H1 (cell line): ENCODE results near the gene GPR61. TPM values are rescaled to one million over a fixed set of nuclear protein-coding genes. Genes with fewer than 3 reads are reported as not detected.

ENCODE experiments used
- CTCF ChIA-PET: fragments of 300-600 bp; sonication (Branson Sonifier 250); formaldehyde crosslinking; loops from one replicate; lab custom pipeline; 2021; ENCODE audit not compliant: partially characterized antibody; lab: Charles Lee
- POLR2A ChIA-PET: fragments of 300-600 bp; sonication (Branson Sonifier 250); formaldehyde crosslinking; loops from one replicate; lab custom pipeline; 2021; ENCODE audit warnings: inconsistent platforms; ENCODE audit not compliant: partially characterized antibody; lab: Charles Lee
- DNase-seq, 2 experiments: peaks; one replicate each; pipeline versions ENCODE4 v3.0.0 to v3.0.0-alpha.2; 2010 to 2022; ENCODE audit warnings: low spot score in 2 of 2, low read depth in 1 of 2, mixed read lengths in 1 of 2
- FAIRE-seq: peaks from 2 replicates; lab custom pipeline; 2011; peaks lifted over from hg19 to GRCh38; lab: Jason Lieb, UNC
- H2AFZ ChIP-seq: 2 replicates; pipeline ENCODE4 v1.8.1; 2012; ENCODE audit warnings: low read length, inconsistent platforms
- H2AK5ac ChIP-seq: 2 replicates; pipeline ENCODE4 v1.6.1; 2013; ENCODE audit warnings: low read depth, low read length
- H2BK120ac ChIP-seq: replicated peaks from 2 replicates; pipeline ENCODE3; 2013; ENCODE audit warnings: low read depth, low read length, inconsistent platforms
- H2BK12ac ChIP-seq: 2 replicates; pipeline ENCODE4 v1.6.1; 2013; ENCODE audit warnings: low read depth, low read length
- H2BK15ac ChIP-seq: 2 replicates; pipeline ENCODE4 v1.6.1; 2013; ENCODE audit warnings: low read length
- H2BK20ac ChIP-seq: 2 replicates; pipeline ENCODE4 v1.6.1; 2013; ENCODE audit warnings: low read length
- H2BK5ac ChIP-seq: 2 replicates; pipeline ENCODE4 v1.6.1; 2013; ENCODE audit warnings: low read depth, low read length
- H3K14ac ChIP-seq: 2 replicates; pipeline ENCODE4 v1.6.1; 2013; ENCODE audit warnings: inconsistent platforms; ENCODE audit not compliant: insufficient read length
- H3K18ac ChIP-seq: 2 replicates; pipeline ENCODE4 v1.6.1; 2013; ENCODE audit warnings: low read length; ENCODE audit errors: extremely low read depth
- H3K23ac ChIP-seq: 2 replicates; pipeline ENCODE4 v1.6.1; 2013; ENCODE audit warnings: inconsistent platforms; ENCODE audit not compliant: insufficient read length
- H3K23me2 ChIP-seq: 2 replicates; pipeline ENCODE4 v1.6.1; 2013; ENCODE audit warnings: low read depth, low read length
- H3K27ac ChIP-seq: 2 replicates; pipeline ENCODE4 v1.6.1; 2011; ENCODE audit warnings: low read depth, low read length, inconsistent platforms
- H3K27me3 ChIP-seq, 4 experiments: replicated peaks in 1 of 4; 1 replicate in 1 of 4; 2 replicates in 3 of 4; pipeline versions ENCODE4 v1.6.1 to v1.8.1; 2011 to 2013; ENCODE audit warnings: low read length in 3 of 4, mild to moderate bottlenecking in 3 of 4, inconsistent platforms in 2 of 4, mixed read lengths in 2 of 4, moderate library complexity in 1 of 4; ENCODE audit not compliant: control insufficient read depth in 3 of 4, insufficient read depth in 3 of 4; ENCODE audit errors: extremely low read depth in 1 of 4
- H3K36me3 ChIP-seq, 4 experiments: 2 replicates each; pipeline versions ENCODE4 v1.6.1 to v1.8.1; 2011 to 2013; ENCODE audit warnings: mild to moderate bottlenecking in 4 of 4, low read length in 3 of 4, moderate library complexity in 2 of 4, control low read depth in 1 of 4, inconsistent platforms in 1 of 4; ENCODE audit not compliant: insufficient read depth in 4 of 4, control insufficient read depth in 2 of 4
- H3K4ac ChIP-seq: replicated peaks from 2 replicates; pipeline ENCODE3; 2013; ENCODE audit warnings: low read length, low read depth, mixed read lengths, inconsistent platforms; ENCODE audit not compliant: insufficient read length
- H3K4me1 ChIP-seq, 4 experiments: replicated peaks in 1 of 4; 1 replicate in 1 of 4; 2 replicates in 3 of 4; pipeline versions ENCODE4 v1.6.1 to v1.8.1; 2011 to 2013; ENCODE audit warnings: low read length in 3 of 4, inconsistent platforms in 2 of 4, mixed read lengths in 1 of 4; ENCODE audit not compliant: insufficient read depth in 4 of 4, control insufficient read depth in 3 of 4
- H3K4me2 ChIP-seq, 2 experiments: 2 replicates each; pipeline versions ENCODE4 v1.6.1 to v1.8.1; 2011 to 2013; ENCODE audit warnings: low read depth in 2 of 2, low read length in 2 of 2, control low read depth in 1 of 2, inconsistent platforms in 1 of 2, mild to moderate bottlenecking in 1 of 2; ENCODE audit not compliant: insufficient read depth in 1 of 2
- H3K4me3 ChIP-seq, 4 experiments: fragments of 200-600, 300-600 bp in 1 of 4; sonication (generic), shearing (Covaris generic), sonication (Bioruptor Twin) in 1 of 4; 2 replicates each; pipeline versions ENCODE4 v1.5.1 to v1.8.1; 2011 to 2016; ENCODE audit warnings: low read length in 4 of 4, low read depth in 3 of 4, control low read depth in 2 of 4, inconsistent platforms in 2 of 4, mild to moderate bottlenecking in 2 of 4, mixed read lengths in 1 of 4, moderate library complexity in 1 of 4; ENCODE audit not compliant: insufficient read depth in 2 of 4; ENCODE audit errors: extremely low read depth in 1 of 4
- H3K56ac ChIP-seq: replicated peaks from 2 replicates; pipeline ENCODE3; 2013; ENCODE audit warnings: low read depth, mild to moderate bottlenecking, mixed read lengths, low read length, inconsistent platforms; ENCODE audit not compliant: insufficient read length
- H3K79me1 ChIP-seq: 2 replicates; pipeline ENCODE4 v1.6.1; 2013; ENCODE audit warnings: low read depth, low read length, control low read depth
- H3K79me2 ChIP-seq, 2 experiments: 2 replicates each; pipeline versions ENCODE4 v1.6.1 to v1.8.1; 2012 to 2013; ENCODE audit warnings: low read length in 2 of 2, mild to moderate bottlenecking in 2 of 2, inconsistent platforms in 1 of 2; ENCODE audit not compliant: insufficient read depth in 2 of 2, control insufficient read depth in 1 of 2
- H3K9ac ChIP-seq, 4 experiments: replicated peaks in 1 of 4; 1 replicate in 1 of 4; 2 replicates in 3 of 4; pipeline versions ENCODE4 v1.6.1 to v1.8.1; 2011 to 2013; ENCODE audit warnings: low read depth in 3 of 4, low read length in 3 of 4, control low read depth in 2 of 4, mild to moderate bottlenecking in 2 of 4, moderate library complexity in 2 of 4, inconsistent platforms in 1 of 4; ENCODE audit errors: extremely low read depth in 1 of 4
- H3K9me3 ChIP-seq, 2 experiments: 2 replicates each; pipeline versions ENCODE4 v1.6.1 to v1.8.1; 2012 to 2013; ENCODE audit warnings: mild to moderate bottlenecking in 2 of 2, moderate library complexity in 2 of 2, control low read depth in 1 of 2, inconsistent platforms in 1 of 2, low read depth in 1 of 2, low read length in 1 of 2, mixed read lengths in 1 of 2; ENCODE audit not compliant: insufficient read depth in 2 of 2
- H4K20me1 ChIP-seq, 2 experiments: replicated peaks in 1 of 2; 2 replicates each; pipeline versions ENCODE3 to v1.8.1; 2011 to 2013; ENCODE audit warnings: inconsistent platforms in 2 of 2, low read length in 2 of 2, mild to moderate bottlenecking in 1 of 2; ENCODE audit not compliant: insufficient read depth in 2 of 2, control insufficient read depth in 1 of 2
- H4K5ac ChIP-seq: 2 replicates; pipeline ENCODE4 v1.6.1; 2013; ENCODE audit warnings: low read length, low read depth, mixed read lengths, inconsistent platforms; ENCODE audit not compliant: insufficient read length
- H4K8ac ChIP-seq: 2 replicates; pipeline ENCODE4 v1.8.0; 2013; ENCODE audit warnings: mild to moderate bottlenecking, moderate library complexity, low read length, inconsistent platforms; ENCODE audit not compliant: insufficient read depth; ENCODE audit errors: extremely low read depth
- H4K91ac ChIP-seq: replicated peaks from 2 replicates; pipeline ENCODE3; 2013; ENCODE audit warnings: low read length, mixed read lengths, inconsistent platforms; ENCODE audit not compliant: insufficient read length
- EP300 ChIP-seq, 2 experiments: IDR thresholded peaks; 1 replicate in 1 of 2; 2 replicates in 1 of 2; pipeline ENCODE4 v1.6.1; 2011 to 2012; ENCODE audit warnings: low read depth in 2 of 2, low read length in 2 of 2, mild to moderate bottlenecking in 2 of 2, borderline replicate concordance in 1 of 2, inconsistent platforms in 1 of 2, moderate library complexity in 1 of 2
- GTF2F1 ChIP-seq: IDR thresholded peaks from 2 replicates; pipeline ENCODE4 v1.6.1; 2012; ENCODE audit warnings: low read depth, low read length, improper control_type of control experiment, borderline replicate concordance
- HDAC6 ChIP-seq: IDR thresholded peaks from one replicate; pipeline ENCODE4 v1.7.1; 2012; ENCODE audit warnings: low read depth, mild to moderate bottlenecking, inconsistent platforms, low read length, moderate library complexity
- JUN ChIP-seq: IDR thresholded peaks from 2 replicates; pipeline ENCODE4 v1.6.1; 2011; ENCODE audit warnings: low read depth, mild to moderate bottlenecking, improper control_type of control experiment, low read length
- JUND ChIP-seq: IDR thresholded peaks from 2 replicates; pipeline ENCODE4 v1.6.1; 2011; ENCODE audit warnings: mild to moderate bottlenecking, improper control_type of control experiment, low read length
- SIX5 ChIP-seq: IDR thresholded peaks from 2 replicates; pipeline ENCODE4 v1.6.1; 2011; ENCODE audit warnings: mild to moderate bottlenecking, low read depth, low read length
- SRF ChIP-seq: IDR thresholded peaks from 2 replicates; pipeline ENCODE4 v1.6.1; 2011; ENCODE audit warnings: mild to moderate bottlenecking, low read depth, low read length, moderate library complexity
- SUZ12 ChIP-seq: fragments of 200-600 bp; sonication (generic); IDR thresholded peaks from 2 replicates; pipeline ENCODE4 v1.6.1; 2012; ENCODE audit warnings: mild to moderate bottlenecking, inconsistent platforms, low read length, moderate library complexity, mixed read lengths
- WGBS, 2 experiments: shearing (Covaris generic) in 1 of 2; methylation state at CpG; one replicate each; pipeline versions ENCODE4 v1.1.6 to v1.1.7; 2013 to 2015; ENCODE audit warnings: low lambda C conversion rate in 2 of 2, mixed read lengths in 2 of 2, inconsistent platforms in 1 of 2, low coverage in 1 of 2, missing lambda C conversion rate in 1 of 2; ENCODE audit not compliant: insufficient replicate concordance in 2 of 2, insufficient coverage in 1 of 2, insufficient read length in 1 of 2; ENCODE audit errors: extremely low coverage in 1 of 2, missing lambda C conversion rate in 1 of 2; 5-methylcytosine and 5-hydroxymethylcytosine counted together
- polyA plus RNA-seq, 7 experiments: library from polyadenylated mRNA; depleted of rRNA in 3 of 7; stranded (reverse) in 5 of 7; unstranded in 2 of 7; fragments of >200 nt in 5 of 7; fragments of 200-250 nt in 2 of 7; gene quantifications; 1 replicate in 5 of 7; 2 replicates in 1 of 7; 4 replicates in 1 of 7; pipeline versions ENCODE4 v1.2.1 to v1.2.3, GENCODE V29; 2011 to 2013; ENCODE audit warnings: missing spikeins in 2 of 7, mixed read lengths in 2 of 7
- total RNA-seq: library from RNA; stranded (reverse); fragmentation: NEBNext Ultra II Directional; extraction: Animal tissue kit (Norgen Biotek cat#: 25700); gene quantifications from 2 replicates; pipeline ENCODE4 v1.2.1, GENCODE V29; 2021

GPR61 gene
- total and polyA plus RNA-seq, 2 of the 8 experiments (the other 6 are each of a cell fraction or from before 2014, with no cell fraction given) = 0.41 to 0.53 TPM

DNA sequence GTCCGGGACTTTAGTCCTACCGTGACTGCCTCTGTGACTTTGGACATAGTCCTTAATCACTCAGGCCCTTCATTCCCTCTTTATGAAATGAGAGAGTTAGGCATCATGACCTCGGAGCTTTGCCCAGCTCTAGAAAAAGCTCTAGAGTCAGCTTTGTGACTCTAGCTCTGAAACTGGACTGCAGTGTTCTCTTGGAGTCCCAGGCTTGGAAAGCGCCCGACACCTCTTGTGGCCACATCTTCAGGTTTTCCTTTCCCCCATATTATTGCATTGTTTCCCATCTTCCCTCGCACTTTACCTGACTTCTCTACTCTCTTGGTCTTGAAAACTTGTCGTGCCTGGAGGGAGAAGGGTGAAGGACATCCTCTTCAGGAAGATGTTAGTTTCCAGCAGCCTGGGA lies 17.6 kb upstream of the GPR61 start:
- H3K27me3 ChIP-seq = 0 out of 7 replicates have a peak, but pooled peaks cover 0 to 2% (median 0%) of the 10 kb centered on the region in 4 experiments
- no peak overlapping the region for H2AFZ ChIP-seq
- H3K79me1 ChIP-seq = no peaks in the 10 kb centered on the region
- H4K8ac ChIP-seq = no peak overlapping the region
- H3K79me2 ChIP-seq = no peaks in the 10 kb centered on the region
- no peak overlapping the region for H2BK15ac ChIP-seq
- no peak overlapping the region for H3K4ac ChIP-seq
- H3K9me3 ChIP-seq = no peaks in the 10 kb centered on the region
- H4K20me1 ChIP-seq = no peaks in the 10 kb centered on the region
- WGBS, 2 experiments = 95% methylated on average over 7 of the region's 7 CpGs; no CpG with 5 or more reads in 1 of the 2 experiments
- no peak overlapping the region for H3K18ac ChIP-seq
- no peak overlapping the region for H2BK5ac ChIP-seq
- no peak for TF ChIP-seq HDAC6
- no peak for TF ChIP-seq JUND
- no peak for TF ChIP-seq SRF
- TF ChIP-seq EP300 (IDR thresholded peaks at IDR 0.05; ENCODE audit: borderline replicate concordance in 1 of 2, low read depth in 2 of 2, low read length in 2 of 2) = no peak
- no peak for TF ChIP-seq SIX5
- TF ChIP-seq SUZ12 = no peak
- no peak for TF ChIP-seq JUN
- TF ChIP-seq GTF2F1 = no peak
- no peak overlapping the region for H4K91ac ChIP-seq
- FAIRE-seq (no peak), DNase-seq (no peak)
- H2BK120ac ChIP-seq = no peak overlapping the region
- no peak overlapping the region for H3K56ac ChIP-seq
- POLR2A ChIA-PET = interaction anchor here (1.7 kb wide), 1 partner anchor 61 kb away, joined by 3 read pairs; no protein-coding TSS in a partner anchor
- H3K4me3 ChIP-seq = no peak overlapping the region
- H3K23ac ChIP-seq = no peak overlapping the region
- H3K9ac ChIP-seq = no peak overlapping the region
- no peak overlapping the region for H2BK12ac ChIP-seq
- H3K27ac ChIP-seq = no peak overlapping the region
- H4K5ac ChIP-seq = no peak overlapping the region
- no peak overlapping the region for H3K14ac ChIP-seq
- H3K23me2 ChIP-seq = no peaks in the 10 kb centered on the region
- CTCF ChIA-PET = interaction anchor here (0.8 to 26.3 kb wide), 4 partner anchors 9 to 196 kb away, joined by 3 to 1755 read pairs (median 19); partner anchors contain the start of genes AMIGO1, ATXN7L2 and CYB561D1
- H2AK5ac ChIP-seq = no peak overlapping the region
- no peaks in the 10 kb centered on the region for H3K4me1 ChIP-seq
- H3K4me2 ChIP-seq = no peak overlapping the region
- H3K36me3 ChIP-seq = no peaks in the 10 kb centered on the region
- no peak overlapping the region for H2BK20ac ChIP-seq
